Adrenal gland (tissue), 5 donors: ENCODE results near the gene GPD1.

ENCODE experiments used
- POLR2A ChIP-seq, 2 donors: fragments of 450-650 bp; IDR thresholded peaks; one replicate each; pipeline ENCODE4 v1.6.1; 2017; ENCODE audit warnings: antibody characterized with exemption in 2 of 2, mild to moderate bottlenecking in 2 of 2, moderate library complexity in 1 of 2
- TF ChIP-seq, protein P1 (sequence below), 6 experiments: fragments of 450-650 bp in 4 of 6; fragments of 200-600 bp in 2 of 6; sonication (generic) in 1 of 6; IDR thresholded peaks; 1 replicate in 5 of 6; 2 replicates in 1 of 6; pipeline versions ENCODE4 v1.5.1 to v1.8.0; 2016 to 2021; ENCODE audit warnings: antibody characterized with exemption in 6 of 6, mild to moderate bottlenecking in 2 of 6, moderate library complexity in 1 of 6
- donor health status: DM: no; HTN: no; CAD: no.

DNA sequence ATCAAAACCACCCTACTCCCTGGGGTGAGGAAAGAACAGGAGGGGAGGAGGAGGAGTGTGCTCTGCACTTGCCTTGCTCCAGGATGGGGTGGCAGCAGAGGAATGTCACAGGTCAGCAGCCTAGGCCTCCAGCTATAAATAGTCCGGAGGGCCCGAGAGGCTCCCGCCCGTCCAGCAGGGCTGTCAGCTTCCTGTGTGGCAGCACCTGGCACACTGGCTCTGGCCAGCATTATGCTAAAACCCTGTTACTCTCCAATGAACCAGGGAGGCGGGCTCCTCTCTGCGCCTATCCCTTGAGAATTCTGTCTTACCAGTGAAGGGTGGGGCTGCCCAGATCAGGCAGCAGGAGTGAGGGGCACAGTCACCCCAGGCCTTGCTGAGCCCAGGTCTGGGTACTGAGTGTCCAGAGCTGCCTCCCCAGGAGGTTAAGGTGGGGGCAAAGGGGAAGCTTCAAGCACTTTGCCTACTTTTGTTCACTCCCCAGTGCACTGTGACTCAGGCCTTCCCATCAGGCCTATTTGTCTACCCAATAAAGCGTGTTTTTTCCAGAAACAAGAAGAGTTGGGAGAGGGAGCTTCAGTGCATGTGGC, 7.0 kb downstream of the GPD1 start:
- TF ChIP-seq POLR2A (IDR thresholded peaks at IDR 0.05), result peak in 1 of 2 donors; percentile 39
- TF ChIP-seq, protein P1, sequence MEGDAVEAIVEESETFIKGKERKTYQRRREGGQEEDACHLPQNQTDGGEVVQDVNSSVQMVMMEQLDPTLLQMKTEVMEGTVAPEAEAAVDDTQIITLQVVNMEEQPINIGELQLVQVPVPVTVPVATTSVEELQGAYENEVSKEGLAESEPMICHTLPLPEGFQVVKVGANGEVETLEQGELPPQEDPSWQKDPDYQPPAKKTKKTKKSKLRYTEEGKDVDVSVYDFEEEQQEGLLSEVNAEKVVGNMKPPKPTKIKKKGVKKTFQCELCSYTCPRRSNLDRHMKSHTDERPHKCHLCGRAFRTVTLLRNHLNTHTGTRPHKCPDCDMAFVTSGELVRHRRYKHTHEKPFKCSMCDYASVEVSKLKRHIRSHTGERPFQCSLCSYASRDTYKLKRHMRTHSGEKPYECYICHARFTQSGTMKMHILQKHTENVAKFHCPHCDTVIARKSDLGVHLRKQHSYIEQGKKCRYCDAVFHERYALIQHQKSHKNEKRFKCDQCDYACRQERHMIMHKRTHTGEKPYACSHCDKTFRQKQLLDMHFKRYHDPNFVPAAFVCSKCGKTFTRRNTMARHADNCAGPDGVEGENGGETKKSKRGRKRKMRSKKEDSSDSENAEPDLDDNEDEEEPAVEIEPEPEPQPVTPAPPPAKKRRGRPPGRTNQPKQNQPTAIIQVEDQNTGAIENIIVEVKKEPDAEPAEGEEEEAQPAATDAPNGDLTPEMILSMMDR (IDR thresholded peaks at IDR 0.05), result no peak
